Kidney epithelial cell (primary cell): ENCODE measurements around the gene NAA15. TPM values are rescaled to one million over a fixed set of nuclear protein-coding genes. Genes with fewer than 3 reads are reported as not detected.

Experiments used
- DNase-seq: peaks from one replicate; pipeline ENCODE4 v3.0.0-alpha.2; 2010; ENCODE audit warnings: low read depth
- H3K27me3 ChIP-seq: 2 replicates; pipeline ENCODE4 v1.6.0; 2011; ENCODE audit warnings: low read length; ENCODE audit not compliant: control insufficient read depth, insufficient read depth
- H3K36me3 ChIP-seq: 2 replicates; pipeline ENCODE4 v1.5.1; 2011; ENCODE audit warnings: low read length; ENCODE audit not compliant: control insufficient read depth, insufficient read depth
- H3K4me3 ChIP-seq: 2 replicates; pipeline ENCODE4 v1.5.1; 2011; ENCODE audit warnings: low read depth, mild to moderate bottlenecking, control low read depth, low read length
- total RNA-seq: library from RNA; depleted of rRNA; stranded (reverse); fragments of >200 nt; gene quantifications from 2 replicates; pipeline ENCODE4 v1.2.3, GENCODE V29; 2015
- TF ChIP-seq, protein P1 (sequence below): IDR thresholded peaks from 2 replicates; pipeline ENCODE4 v1.5.1; 2011; ENCODE audit warnings: mild to moderate bottlenecking, moderate library complexity, low read length, control low read depth, inconsistent platforms; ENCODE audit not compliant: insufficient read depth, poor library complexity, severe bottlenecking

Gene NAA15
- total RNA-seq, 1 donor from 2014 or later: 31.0 TPM

DNA sequence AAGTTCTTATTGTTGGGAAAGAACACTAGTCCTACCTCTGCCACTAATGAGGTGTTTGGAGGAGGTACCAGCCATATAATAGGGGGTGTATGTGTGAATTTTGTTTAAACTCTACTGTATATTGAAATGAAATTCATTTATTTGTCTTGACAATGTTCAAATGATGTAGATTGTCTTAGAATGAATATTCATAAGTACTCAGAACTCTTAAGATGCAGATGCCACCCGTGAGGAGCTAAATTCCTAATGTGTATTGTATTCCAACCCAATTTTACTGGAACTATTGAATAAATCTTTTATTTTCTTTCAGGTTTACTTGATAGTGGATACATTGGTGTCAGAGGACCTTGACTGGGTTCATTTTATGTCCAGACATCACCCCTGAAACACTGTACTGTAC, 88.7 kb downstream of the NAA15 start:
- Histone ChIP-seq H3K27me3 (no peaks in the 10 kb centered on the region), H3K4me3 (no peak overlapping the region), H3K36me3 (peaks cover 1% of the 10 kb centered on the region)
- DNase-seq: no peak
- TF ChIP-seq, protein P1, sequence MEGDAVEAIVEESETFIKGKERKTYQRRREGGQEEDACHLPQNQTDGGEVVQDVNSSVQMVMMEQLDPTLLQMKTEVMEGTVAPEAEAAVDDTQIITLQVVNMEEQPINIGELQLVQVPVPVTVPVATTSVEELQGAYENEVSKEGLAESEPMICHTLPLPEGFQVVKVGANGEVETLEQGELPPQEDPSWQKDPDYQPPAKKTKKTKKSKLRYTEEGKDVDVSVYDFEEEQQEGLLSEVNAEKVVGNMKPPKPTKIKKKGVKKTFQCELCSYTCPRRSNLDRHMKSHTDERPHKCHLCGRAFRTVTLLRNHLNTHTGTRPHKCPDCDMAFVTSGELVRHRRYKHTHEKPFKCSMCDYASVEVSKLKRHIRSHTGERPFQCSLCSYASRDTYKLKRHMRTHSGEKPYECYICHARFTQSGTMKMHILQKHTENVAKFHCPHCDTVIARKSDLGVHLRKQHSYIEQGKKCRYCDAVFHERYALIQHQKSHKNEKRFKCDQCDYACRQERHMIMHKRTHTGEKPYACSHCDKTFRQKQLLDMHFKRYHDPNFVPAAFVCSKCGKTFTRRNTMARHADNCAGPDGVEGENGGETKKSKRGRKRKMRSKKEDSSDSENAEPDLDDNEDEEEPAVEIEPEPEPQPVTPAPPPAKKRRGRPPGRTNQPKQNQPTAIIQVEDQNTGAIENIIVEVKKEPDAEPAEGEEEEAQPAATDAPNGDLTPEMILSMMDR: no peak

DNA sequence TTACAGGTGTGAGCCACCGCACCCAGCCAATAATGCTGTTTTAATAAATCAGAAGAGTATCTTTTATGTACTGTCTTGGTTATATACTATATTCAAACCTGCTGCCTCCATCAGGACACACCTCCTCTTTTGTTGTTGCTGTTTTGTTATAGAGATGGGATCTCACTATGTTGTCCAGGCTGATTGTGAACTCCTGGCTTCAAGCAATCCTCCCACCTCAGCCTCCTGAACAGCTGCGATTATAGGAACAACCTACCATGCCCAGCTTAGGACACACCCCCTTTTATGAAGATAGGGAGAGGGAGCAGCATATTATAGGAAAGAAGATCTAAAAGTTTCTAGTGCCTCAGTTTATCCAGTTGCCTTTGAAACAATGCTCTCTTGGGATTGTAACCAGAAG, 90.4 kb downstream of the NAA15 start:
- no peak for DNase-seq
- no peak overlapping the region for H3K4me3 ChIP-seq
- TF ChIP-seq, protein P1: no peak
- H3K27me3 ChIP-seq: no peaks in the 10 kb centered on the region
- H3K36me3 ChIP-seq: no peaks in the 10 kb centered on the region

DNA sequence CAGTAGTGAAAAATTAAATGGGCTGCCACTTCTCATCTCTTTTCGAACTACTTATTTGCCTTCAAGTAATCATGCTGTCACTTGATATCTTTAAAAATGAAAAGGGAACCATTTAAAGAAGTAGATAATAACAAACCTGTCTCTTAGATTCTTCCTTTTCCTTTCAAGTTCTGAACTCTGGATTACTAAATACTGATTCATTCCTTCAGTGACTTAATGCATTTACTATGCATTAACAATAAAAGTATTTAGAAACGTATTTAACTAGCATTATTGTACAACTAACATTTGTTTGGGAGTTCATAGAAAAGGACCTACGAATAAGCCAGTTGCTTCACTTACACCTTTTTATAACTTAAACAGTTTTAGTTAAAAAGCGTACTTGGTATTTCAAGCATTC, 91.5 kb downstream of the NAA15 start:
- TF ChIP-seq, protein P1: no peak
- no peak overlapping the region for H3K4me3 ChIP-seq
- H3K36me3 ChIP-seq: no peaks in the 10 kb centered on the region
- no peak for DNase-seq
- no peaks in the 10 kb centered on the region for H3K27me3 ChIP-seq

DNA sequence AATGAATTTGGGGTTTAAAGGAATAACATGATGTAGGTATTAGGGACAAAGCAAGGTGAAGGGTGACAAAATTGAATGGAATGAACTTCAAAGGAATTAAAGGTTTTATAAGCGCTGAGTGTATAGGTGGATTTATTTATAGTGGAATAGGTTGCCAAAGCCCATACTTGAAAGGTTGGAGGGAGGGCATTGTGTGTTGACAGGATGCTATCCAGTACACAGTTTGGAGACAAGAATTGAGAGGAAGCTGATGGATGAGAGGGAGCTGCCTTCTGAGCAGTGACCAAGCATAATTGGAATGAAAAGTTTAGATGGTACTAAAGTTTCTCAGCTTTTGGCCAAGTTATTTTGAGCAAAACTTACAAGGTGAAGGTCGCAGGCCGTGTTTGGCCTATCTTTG, 100.1 kb downstream of the NAA15 start:
- DNase-seq: no peak
- Histone ChIP-seq H3K36me3 (no peaks in the 10 kb centered on the region), H3K4me3 (no peak overlapping the region), H3K27me3 (no peaks in the 10 kb centered on the region)
- TF ChIP-seq, protein P1: no peak

DNA sequence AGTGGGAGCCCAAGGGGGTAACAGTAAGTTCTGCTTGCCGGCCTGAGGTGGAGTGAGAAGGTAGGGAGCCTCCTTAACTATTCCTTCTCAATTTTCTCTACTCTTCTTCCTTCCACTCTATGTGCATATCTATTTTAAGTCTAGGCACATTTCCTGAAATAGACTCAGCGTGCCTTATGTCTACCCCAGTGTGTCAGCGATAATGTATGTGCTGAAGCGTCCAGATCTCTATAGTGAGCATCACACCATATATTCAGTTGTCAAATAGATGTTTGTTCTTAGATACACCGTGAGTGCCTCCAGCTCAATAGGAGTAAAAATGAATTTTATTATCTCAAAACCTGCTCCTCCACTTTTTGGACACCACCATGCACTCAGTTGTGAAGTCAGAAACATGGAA, 101.1 kb downstream of the NAA15 start:
- TF ChIP-seq, protein P1: no peak
- no peak for DNase-seq
- no peaks in the 10 kb centered on the region for H3K27me3 ChIP-seq

DNA sequence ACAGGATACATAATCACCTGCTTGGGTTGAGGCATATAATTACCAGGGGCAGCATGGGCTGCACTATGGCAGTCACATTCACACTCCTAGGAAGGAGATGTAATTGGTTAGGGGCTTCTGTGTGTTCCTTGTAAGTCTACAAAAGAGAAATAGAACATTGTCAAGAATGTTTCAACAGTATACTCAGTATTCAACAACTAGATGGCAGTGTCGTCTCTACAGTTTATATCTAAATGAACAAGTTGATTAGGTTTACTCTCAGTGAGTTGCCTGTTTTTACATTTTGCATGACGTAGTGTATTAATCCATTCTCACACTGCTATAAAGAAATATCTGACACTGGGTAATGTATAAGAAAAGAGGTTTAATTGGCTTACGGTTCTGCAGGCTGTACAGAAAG, 102.2 kb downstream of the NAA15 start:
- no peaks in the 10 kb centered on the region for H3K27me3 ChIP-seq
- TF ChIP-seq, protein P1: no peak
- no peak for DNase-seq

More for the DNA sequence above, 101.1 kb downstream of the NAA15 start:
- Histone ChIP-seq H3K4me3 (no peak overlapping the region), H3K36me3 (no peaks in the 10 kb centered on the region)

More for the DNA sequence above, 102.2 kb downstream of the NAA15 start:
- Histone ChIP-seq H3K36me3 (no peaks in the 10 kb centered on the region), H3K4me3 (no peak overlapping the region)
